GM18873 (cell line): ENCODE data around the gene CLDND2.

ENCODE experiments used
- ATAC-seq: cut with Tn5 transposase; IDR thresholded peaks from one replicate; pipeline ENCODE4 v1.9.1; 2021; ENCODE audit warnings: mild to moderate bottlenecking, moderate library complexity, moderate number of reproducible peaks; ENCODE audit not compliant: unreplicated experiment, low FRiP score

CLDND2 gene

GRCh38 chr19:51337141-51337860, 31.5 kb downstream of the CLDND2 start:
- ATAC-seq: no peak

GRCh38 chr19:51333836-51334460, 34.9 kb downstream of the CLDND2 start:
- no peak for ATAC-seq

GRCh38 chr19:51331716-51332115, 37.1 kb downstream of the CLDND2 start:
- no peak for ATAC-seq

- no peak for ATAC-seq
Measured at GRCh38 chr19:51331193-51331592, 37.6 kb downstream of the CLDND2 start.

GRCh38 chr19:51330366-51330765, 38.4 kb downstream of the CLDND2 start:
- no peak for ATAC-seq

- no peak for ATAC-seq
Measured at GRCh38 chr19:51329411-51329810, 39.4 kb downstream of the CLDND2 start.

GRCh38 chr19:51327066-51328001, 41.5 kb downstream of the CLDND2 start:
- ATAC-seq: no peak

GRCh38 chr19:51326216-51327065, 42.4 kb downstream of the CLDND2 start:
- ATAC-seq: no peak

- no peak for ATAC-seq
Measured at GRCh38 chr19:51325161-51325976, 43.4 kb downstream of the CLDND2 start.

GRCh38 chr19:51324167-51324481, 44.7 kb downstream of the CLDND2 start:
- ATAC-seq: no peak

- ATAC-seq: no peak
Measured at GRCh38 chr19:51323481-51324166, 45.2 kb downstream of the CLDND2 start.

GRCh38 chr19:51321799-51322198, 47.0 kb downstream of the CLDND2 start:
- no peak for ATAC-seq

GRCh38 chr19:51320280-51320657, 48.5 kb downstream of the CLDND2 start:
- ATAC-seq: no peak

- no peak for ATAC-seq
Measured at GRCh38 chr19:51319649-51320279, 49.0 kb downstream of the CLDND2 start.

- no peak for ATAC-seq
Measured at GRCh38 chr19:51318687-51319648, 49.8 kb downstream of the CLDND2 start.

- no peak for ATAC-seq
Measured at GRCh38 chr19:51317968-51318367, 50.8 kb downstream of the CLDND2 start.

- no peak for ATAC-seq
Measured at GRCh38 chr19:51317376-51317775, 51.4 kb downstream of the CLDND2 start.
